Natural killer cell (primary cell): ENCODE data around the gene ATXN2. TPM values are rescaled to one million over a fixed set of nuclear protein-coding genes. Genes with fewer than 3 reads are reported as not detected.

Experiments
- ATAC-seq, 3 donors: fragments of 150-1000 bp in 2 of 3; fragments of 200-7000 bp in 1 of 3; cut with Tn5 transposase; 1 replicate in 1 of 3; 2 replicates in 2 of 3; pipeline ENCODE4 v1.10.0; 2021; ENCODE audit warnings: mild to moderate bottlenecking in 2 of 3, moderate library complexity in 2 of 3
- DNase-seq, 2 donors: peaks; one replicate each; pipeline versions ENCODE4 v3.0.0 to v3.0.0-alpha.2; 2013 to 2021; ENCODE audit warnings: mixed read lengths in 1 of 2
- H3K27ac ChIP-seq: one replicate; pipeline ENCODE4 v1.5.1; 2013; ENCODE audit warnings: mild to moderate bottlenecking, low read length
- H3K27me3 ChIP-seq: one replicate; pipeline ENCODE4 v1.6.1; 2013; ENCODE audit warnings: low read length; ENCODE audit not compliant: control insufficient read depth, insufficient read depth
- H3K36me3 ChIP-seq: one replicate; pipeline ENCODE4 v1.6.1; 2013; ENCODE audit warnings: low read length; ENCODE audit not compliant: control insufficient read depth, insufficient read depth
- H3K4me1 ChIP-seq: one replicate; pipeline ENCODE4 v1.6.1; 2013; ENCODE audit warnings: low read length; ENCODE audit not compliant: control insufficient read depth, insufficient read depth
- H3K4me3 ChIP-seq: one replicate; pipeline ENCODE4 v1.5.1; 2013; ENCODE audit warnings: low read length
- H3K9me3 ChIP-seq: one replicate; pipeline ENCODE4 v1.6.1; 2013; ENCODE audit warnings: low read length; ENCODE audit not compliant: control insufficient read depth, insufficient read depth
- H3K27ac Mint-ChIP-seq, 2 donors: one replicate each; pipeline ENCODE4 v1.8.0; 2022; ENCODE audit warnings: mild to moderate bottlenecking in 2 of 2, mixed read lengths in 2 of 2, moderate library complexity in 1 of 2
- H3K27me3 Mint-ChIP-seq, 2 donors: one replicate each; pipeline ENCODE4 v1.8.0; 2022; ENCODE audit warnings: low read depth in 2 of 2, mixed read lengths in 2 of 2
- H3K36me3 Mint-ChIP-seq: one replicate; pipeline ENCODE4 v1.8.0; 2022; ENCODE audit warnings: mixed read lengths
- H3K4me1 Mint-ChIP-seq, 2 donors: one replicate each; pipeline ENCODE4 v1.8.0; 2022; ENCODE audit warnings: mixed read lengths in 2 of 2
- H3K4me3 Mint-ChIP-seq: one replicate; pipeline ENCODE4 v1.8.0; 2022; ENCODE audit warnings: mild to moderate bottlenecking, moderate library complexity, mixed read lengths
- H3K9me3 Mint-ChIP-seq, 2 donors: one replicate each; pipeline ENCODE4 v1.8.0; 2022; ENCODE audit warnings: mixed read lengths in 2 of 2
- CTCF ChIP-seq: fragments of 200-600 bp; IDR thresholded peaks from one replicate; pipeline ENCODE4 v1.8.0; 2022; ENCODE audit warnings: antibody characterized with exemption
- WGBS: methylation state at CpG from one replicate; pipeline ENCODE4 v1.1.7; 2013; ENCODE audit warnings: missing lambda C conversion rate; ENCODE audit not compliant: insufficient coverage; 5-methylcytosine and 5-hydroxymethylcytosine counted together
- intact Hi-C: fragments of 100-400 bp; cut with micrococcal nuclease; formaldehyde crosslinking; loops from one replicate; pipeline ENCODE4 v1.14.2; 2022
- total RNA-seq, 4 donors: library from RNA; stranded (reverse); fragments of 120-200 nt in 1 of 4; gene quantifications; one replicate each; pipeline versions ENCODE4 v1.2.3 to v1.2.4, GENCODE V29; 2013 to 2022

The ATXN2 gene
- total RNA-seq, 3 donors from 2014 or later (not counting 1 experiment from before 2014, with no cell fraction given): 44.9 to 56.5 (median 51.5) TPM

- peaks cover 7% of the 10 kb centered on the region for H3K36me3 Mint-ChIP-seq
- H3K4me1 Mint-ChIP-seq: peaks cover 81 to 84% of the 10 kb centered on the region in 2 donors
- no peaks in the 10 kb centered on the region for H3K9me3 ChIP-seq
- H3K27me3 ChIP-seq: no peaks in the 10 kb centered on the region
- H3K4me3 Mint-ChIP-seq: peak overlapping the region; percentile 80
- peak overlapping the region; percentile 96 to 100 for H3K27ac Mint-ChIP-seq
- H3K4me1 ChIP-seq: peaks cover 71% of the 10 kb centered on the region
- no peaks in the 10 kb centered on the region for H3K9me3 Mint-ChIP-seq
- H3K27me3 Mint-ChIP-seq: no peaks in the 10 kb centered on the region
- peaks cover 36% of the 10 kb centered on the region for H3K36me3 ChIP-seq
- DNase-seq (peak; percentile 78 to 94), ATAC-seq (peak; percentile 91 to 96 (median 96))
- H3K27ac ChIP-seq: peak overlapping the region; percentile 92
- no peak for TF ChIP-seq CTCF
- peak overlapping the region; percentile 4 for H3K4me3 ChIP-seq
- WGBS: 25% methylated on average over 11 of the region's 11 CpGs
- intact Hi-C loops: loop anchor here (1.0 kb wide), 1 partner anchor 11 kb away; no protein-coding TSS in a partner anchor
Measured at GRCh38 chr12:111444925-111445725, 154.0 kb downstream of the ATXN2 start.

- Histone ChIP-seq H3K27me3 (no peaks in the 10 kb centered on the region), H3K36me3 (peaks cover 35% of the 10 kb centered on the region), H3K27ac (peak overlapping the region; percentile 92), H3K4me3 (no peak overlapping the region), H3K4me1 (peaks cover 78% of the 10 kb centered on the region), H3K9me3 (no peaks in the 10 kb centered on the region)
- no peak for TF ChIP-seq CTCF
- Mint-ChIP-seq H3K27ac (peak overlapping the region; percentile 96 to 100), H3K4me1 (peaks cover 78 to 86% of the 10 kb centered on the region in 2 donors), H3K27me3 (no peaks in the 10 kb centered on the region), H3K36me3 (peaks cover 7% of the 10 kb centered on the region), H3K9me3 (no peaks in the 10 kb centered on the region), H3K4me3 (peak overlapping the region; percentile 80)
- DNase-seq (peak in 1 of 2 donors; percentile 56), ATAC-seq (peak in 1 of 3 donors; percentile 0)
- intact Hi-C loops: loop anchor here (1.0 kb wide), 1 partner anchor 10 kb away; no protein-coding TSS in a partner anchor
- WGBS: 35% methylated on average over 7 of the region's 8 CpGs
Measured at GRCh38 chr12:111444314-111444924, 154.7 kb downstream of the ATXN2 start.

- peak in 1 of 2 donors; percentile 26 for DNase-seq
- Mint-ChIP-seq H3K36me3 (no peaks in the 10 kb centered on the region), H3K9me3 (no peaks in the 10 kb centered on the region), H3K27ac (peak overlapping the region; percentile 96 to 100), H3K4me3 (peak overlapping the region; percentile 80), H3K27me3 (no peaks in the 10 kb centered on the region), H3K4me1 (peaks cover 75 to 82% of the 10 kb centered on the region in 2 donors)
- no peak overlapping the region for H3K4me3 ChIP-seq
- 80% methylated on average over 7 of the region's 7 CpGs for WGBS
- TF ChIP-seq CTCF: no peak
- H3K36me3 ChIP-seq: peaks cover 27% of the 10 kb centered on the region
- ATAC-seq: no peak
- H3K27ac ChIP-seq: peak overlapping the region; percentile 4
- intact Hi-C loops: no loop called here
- no peaks in the 10 kb centered on the region for H3K27me3 ChIP-seq
- no peaks in the 10 kb centered on the region for H3K9me3 ChIP-seq
- H3K4me1 ChIP-seq: peaks cover 86% of the 10 kb centered on the region
Measured at GRCh38 chr12:111443586-111443985, 155.5 kb downstream of the ATXN2 start.
